GM10248 (cell line): Measurements from ENCODE around the gene SPHK1.
"Not testable (repeated sequence)": the region's sequence is repeated elsewhere in the genome, so short reads cannot be mapped to it uniquely, and the experiment has no call there.

Experiments
- CTCF ChIA-PET: fragments of 300-600 bp; sonication (Branson Sonifier 250); formaldehyde crosslinking; extraction: SDS; loops from one replicate; lab custom pipeline; 2021; ENCODE audit warnings: antibody characterized with exemption; lab: Yijun Ruan, JAX
- POLR2A ChIA-PET: fragments of 350-650 bp; sonication (Branson Sonifier 250); formaldehyde crosslinking; extraction: SDS; loops from one replicate; lab custom pipeline; 2020; ENCODE audit warnings: antibody characterized with exemption; lab: Yijun Ruan, JAX
- DNase-seq: peaks from one replicate; pipeline ENCODE4 v3.0.0; 2012; ENCODE audit errors: extremely low spot score
- CTCF ChIP-seq: IDR thresholded peaks from 2 replicates; pipeline ENCODE4 v1.5.1; 2012; ENCODE audit warnings: mild to moderate bottlenecking, low read depth; ENCODE audit errors: extremely low read depth, missing control alignments, control extremely low read depth

The SPHK1 gene

GRCh38 chr17:76345377-76345974 lies 38.9 kb upstream of the SPHK1 start:
- ChIA-PET POLR2A (interaction anchor here (0.5 kb wide), 1 partner anchor 1377 kb away, joined by 4 read pairs; no protein-coding TSS in a partner anchor), CTCF (interaction anchor here (1.8 to 1.9 kb wide), 3 partner anchors 18 to 53 kb away, joined by 3 to 6 read pairs (median 4); no protein-coding TSS in a partner anchor)
- no peak for TF ChIP-seq CTCF
- DNase-seq = no peak

- CTCF ChIA-PET = interaction anchor here (1.9 kb wide), 1 partner anchor 43 kb away, joined by 4 read pairs; no protein-coding TSS in a partner anchor
- POLR2A ChIA-PET, DNase-seq: not testable (repeated sequence)
These were observed 37.5 kb upstream of the SPHK1 start for GRCh38 chr17:76346936-76347335.

GRCh38 chr17:76350463-76350862 lies 33.9 kb upstream of the SPHK1 start:
- ChIA-PET POLR2A (no interaction called here), CTCF (interaction anchor here (1.0 kb wide), 1 partner anchor 34 kb away, joined by 3 read pairs; the partner anchor contains the start of gene SPHK1)
- no peak for TF ChIP-seq CTCF
- no peak for DNase-seq

- no peak for TF ChIP-seq CTCF
- POLR2A ChIA-PET = no interaction called here
- CTCF ChIA-PET = interaction anchor here (1.0 to 2.9 kb wide), 5 partner anchors 11 to 192 kb away, joined by 3 to 23 read pairs (median 3); partner anchors contain the start of gene SPHK1
These were observed 32.8 kb upstream of the SPHK1 start for GRCh38 chr17:76351526-76352071.

GRCh38 chr17:76353004-76353598 lies 31.3 kb upstream of the SPHK1 start:
- POLR2A ChIA-PET = no interaction called here
- CTCF ChIA-PET = interaction anchor here (0.9 to 2.9 kb wide), 26 partner anchors 9 to 735 kb away, joined by 3 to 23 read pairs (median 4); partner anchors contain the start of genes SPHK1 and TRIM47
- peak; percentile 58 for DNase-seq
- no peak for TF ChIP-seq CTCF

More at GRCh38 chr17:76351526-76352071, 32.8 kb upstream of the SPHK1 start:
- no peak for DNase-seq

GRCh38 chr17:76353599-76354316 lies 30.7 kb upstream of the SPHK1 start, which contains the start of gene PRPSAP1:
PRPSAP1 (minus strand) TSS chr17:76353916; CDS start chr17:76353703, 213 bp downstream.
- ChIA-PET CTCF (interaction anchor here (0.7 to 2.9 kb wide), 25 partner anchors 8 to 735 kb away, joined by 3 to 23 read pairs (median 4); partner anchors contain the start of genes SPHK1 and TRIM47), POLR2A (interaction anchor here (0.7 kb wide), 1 partner anchor 281 kb away, joined by 3 read pairs; the partner anchor contains the start of gene SRP68)
- DNase-seq = peak; percentile 93
- no peak for TF ChIP-seq CTCF
